ENCODE data around the gene FMOD.
"Not testable (repeated sequence)": the region's sequence is repeated elsewhere in the genome, so short reads cannot be mapped to it uniquely, and the experiment has no call there.

Gene FMOD

DNA sequence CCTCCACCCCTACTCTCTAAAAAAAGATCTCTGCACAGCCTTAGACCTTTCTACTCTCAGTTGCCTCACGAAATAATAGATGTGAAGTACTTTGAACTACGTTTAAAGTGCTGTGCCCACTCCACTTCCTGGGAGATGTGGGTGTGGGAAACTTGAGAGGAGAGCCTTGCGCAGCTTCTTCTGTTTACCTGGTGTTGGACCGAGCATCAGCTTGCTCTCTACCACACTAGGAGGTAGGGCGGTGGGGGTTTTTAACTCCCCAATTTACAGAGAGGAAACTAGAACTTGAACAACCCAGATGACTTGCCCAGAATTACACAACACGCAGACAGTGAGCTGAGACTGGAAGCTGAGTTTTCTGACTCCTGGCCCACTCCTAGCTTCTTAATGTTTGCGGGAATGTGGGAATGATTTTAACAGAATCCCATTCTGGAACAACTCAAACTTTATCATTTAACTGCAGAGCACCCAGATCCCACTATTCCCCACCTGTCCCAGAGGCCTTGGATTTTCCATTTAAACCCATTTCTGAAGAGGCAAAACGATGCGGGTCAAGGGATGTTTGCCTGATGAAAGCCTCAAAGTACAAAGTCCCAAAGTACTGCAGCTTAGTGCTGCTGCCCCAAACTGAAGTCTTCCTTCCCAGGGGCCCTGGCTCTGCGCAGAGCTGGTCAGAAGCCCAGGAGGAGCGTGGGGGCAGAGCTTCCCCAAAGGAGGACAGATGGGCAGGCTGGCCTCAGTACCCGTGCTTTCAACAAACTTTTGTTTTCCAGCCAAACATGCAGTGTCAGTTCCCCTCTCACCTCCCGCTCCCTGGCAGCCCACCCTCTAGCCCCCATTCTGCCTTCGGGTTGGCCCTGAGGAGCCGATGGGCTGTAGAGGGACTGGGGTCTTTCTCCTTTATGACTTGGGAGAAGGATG lies 26.6 kb downstream of the FMOD start:
- ATAC-seq (peak; percentile 59), DNase-seq (peak; percentile 32 to 69)
- Mint-ChIP-seq H3K27me3 (no peaks in the 10 kb centered on the region), H3K4me3 (peak overlapping the region; percentile 72 to 81), H3K9me3 (no peaks in the 10 kb centered on the region), H3K27ac (peak overlapping the region; percentile 72 to 80), H3K4me1 (peaks cover 95% of the 10 kb centered on the region)

DNA sequence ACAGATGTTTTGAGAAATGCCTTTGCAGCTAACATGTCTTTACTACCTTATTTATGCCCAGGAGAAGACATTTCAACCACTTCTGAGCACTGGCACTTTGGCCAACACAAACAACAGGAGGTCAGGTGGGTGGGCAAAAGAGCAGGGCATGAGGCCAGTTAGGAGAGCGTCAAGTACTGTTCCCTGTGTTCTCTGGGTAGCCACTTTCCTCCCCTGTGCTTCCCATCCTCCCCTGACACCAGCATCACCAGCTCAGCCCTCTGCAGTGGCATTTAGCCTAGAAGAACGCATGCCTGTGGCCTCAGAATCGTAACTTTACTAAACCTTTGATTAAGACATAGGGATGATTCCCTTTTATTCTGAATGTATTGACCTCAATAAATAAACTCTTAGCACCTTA lies 27.3 kb downstream of the FMOD start:
- H3K27me3 Mint-ChIP-seq = no peaks in the 10 kb centered on the region
- H3K9me3 Mint-ChIP-seq = no peaks in the 10 kb centered on the region
- peak overlapping the region in 1 of 2 donors; percentile 80 for H3K27ac Mint-ChIP-seq
- peak overlapping the region; percentile 27 to 72 for H3K4me3 Mint-ChIP-seq
- ATAC-seq (no peak), DNase-seq (no peak)
- peaks cover 97% of the 10 kb centered on the region for H3K4me1 Mint-ChIP-seq

DNA sequence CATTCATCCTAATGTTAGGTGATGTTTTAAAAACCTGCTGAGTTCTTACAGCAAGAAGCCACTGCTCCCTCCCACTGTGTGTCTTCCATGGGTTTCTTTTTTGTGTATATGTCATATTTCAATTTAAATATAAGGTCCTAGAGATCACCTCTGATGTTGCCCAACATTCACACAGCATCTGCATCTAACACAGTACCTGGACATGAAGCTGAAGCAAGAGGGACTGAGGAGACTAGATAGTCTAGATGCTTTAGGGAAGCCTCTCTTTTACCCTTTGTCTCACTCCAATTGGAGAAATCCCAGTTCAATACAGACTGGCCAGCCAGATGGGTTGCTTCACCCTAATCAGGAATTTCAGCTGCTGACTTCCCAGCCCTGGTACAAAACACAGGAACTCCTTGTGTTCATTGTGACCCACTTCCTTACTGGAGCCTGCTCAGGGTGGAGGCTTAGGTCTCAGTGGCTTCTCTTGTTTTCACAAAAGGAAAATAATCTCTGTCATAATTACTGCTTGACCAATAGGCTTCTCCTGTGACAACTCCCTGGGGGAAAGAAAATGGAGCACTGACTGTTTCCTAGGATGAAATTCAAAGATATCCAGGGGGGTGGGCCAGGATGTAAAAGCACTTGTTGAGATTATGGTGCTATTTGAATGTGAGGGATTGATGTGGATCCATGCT lies 28.3 kb downstream of the FMOD start:
- H3K9me3 Mint-ChIP-seq = no peaks in the 10 kb centered on the region
- DNase-seq (no peak), ATAC-seq (no peak)
- no peak overlapping the region for H3K4me3 Mint-ChIP-seq
- H3K4me1 Mint-ChIP-seq = peaks cover 92% of the 10 kb centered on the region
- no peak overlapping the region for H3K27ac Mint-ChIP-seq
- H3K27me3 Mint-ChIP-seq = no peaks in the 10 kb centered on the region

DNA sequence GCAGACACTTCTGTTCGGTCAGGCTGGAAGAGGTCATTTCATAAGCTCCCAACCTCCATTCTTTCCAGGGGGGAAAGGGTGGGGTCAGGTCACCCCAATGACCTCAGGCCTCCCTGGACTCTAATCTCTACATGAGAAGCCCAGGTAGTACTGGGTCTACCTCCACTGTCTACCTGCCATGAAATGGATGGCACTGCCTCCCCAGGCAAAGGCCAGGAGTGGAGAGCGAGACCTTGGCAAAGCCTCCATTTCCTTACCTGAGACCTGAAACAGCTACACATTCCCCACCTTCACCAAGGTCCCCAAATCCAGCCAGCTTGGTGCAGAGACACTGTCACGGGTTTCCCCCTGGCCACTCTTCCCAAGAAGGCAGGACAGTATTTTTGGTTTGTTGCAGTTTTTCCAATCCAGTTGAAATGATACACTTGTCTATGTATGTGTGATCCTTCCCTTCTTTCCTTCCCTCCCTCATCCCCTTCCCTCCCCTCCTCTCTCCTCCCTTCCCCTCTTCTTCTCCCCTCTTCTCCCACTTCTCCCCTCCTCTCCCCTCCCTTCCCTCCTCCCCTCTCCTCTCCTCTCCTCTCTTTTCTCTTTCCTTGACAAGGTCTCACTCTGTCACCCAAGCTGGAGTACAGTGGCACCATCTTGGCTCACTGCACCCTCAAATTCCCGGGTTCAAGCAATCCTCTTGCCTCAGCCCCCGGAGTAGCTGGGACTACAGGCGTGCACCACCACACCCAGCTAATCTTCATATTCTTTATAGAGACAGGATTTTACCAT lies 29.5 kb downstream of the FMOD start:
- Mint-ChIP-seq H3K4me1 (peaks cover 86% of the 10 kb centered on the region), H3K4me3 (peak overlapping the region; percentile 66 to 83), H3K9me3 (no peaks in the 10 kb centered on the region), H3K27me3 (no peaks in the 10 kb centered on the region), H3K27ac (peak overlapping the region; percentile 86 to 89)
- DNase-seq (no peak), ATAC-seq (no peak)

DNA sequence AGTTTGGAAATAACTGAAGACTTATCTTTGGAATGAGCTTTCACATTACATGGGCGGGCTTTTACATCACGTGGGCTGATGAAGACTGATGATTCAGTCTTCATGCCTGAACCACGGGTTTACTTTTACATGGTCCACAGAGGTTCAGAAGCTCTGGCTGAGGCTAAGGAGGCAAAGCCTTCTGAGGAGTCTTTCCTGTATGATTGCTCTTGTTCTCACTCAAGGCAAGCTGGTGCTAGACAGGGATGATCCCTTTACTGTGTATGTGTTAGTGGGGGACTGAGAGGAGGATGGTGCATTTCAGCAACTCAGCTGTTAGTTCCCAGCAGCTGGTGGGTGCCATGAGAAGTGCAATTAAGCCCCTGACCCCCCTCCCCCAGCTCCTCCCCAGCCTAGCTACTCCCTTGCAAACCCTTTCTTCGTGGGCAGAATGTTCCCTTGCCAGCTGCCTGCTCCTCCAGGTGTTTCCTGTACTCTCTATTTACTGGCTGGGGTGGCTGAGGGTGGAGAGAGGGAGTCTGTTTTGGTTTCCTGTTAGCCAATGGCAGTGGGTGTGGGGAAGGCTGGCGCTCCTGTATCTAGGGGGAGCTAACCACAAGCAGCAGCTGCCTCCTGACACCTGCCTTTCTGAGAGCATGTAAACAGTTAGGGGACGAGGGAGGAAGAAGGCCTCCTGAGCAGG lies 30.2 kb downstream of the FMOD start:
- peak; percentile 65 for ATAC-seq
- DNase-seq = peak; percentile 40 to 51
- Mint-ChIP-seq H3K4me1 (peaks cover 80% of the 10 kb centered on the region), H3K9me3 (no peaks in the 10 kb centered on the region), H3K27me3 (no peaks in the 10 kb centered on the region), H3K4me3 (peak overlapping the region; percentile 66 to 83), H3K27ac (peak overlapping the region; percentile 29 to 89)

DNA sequence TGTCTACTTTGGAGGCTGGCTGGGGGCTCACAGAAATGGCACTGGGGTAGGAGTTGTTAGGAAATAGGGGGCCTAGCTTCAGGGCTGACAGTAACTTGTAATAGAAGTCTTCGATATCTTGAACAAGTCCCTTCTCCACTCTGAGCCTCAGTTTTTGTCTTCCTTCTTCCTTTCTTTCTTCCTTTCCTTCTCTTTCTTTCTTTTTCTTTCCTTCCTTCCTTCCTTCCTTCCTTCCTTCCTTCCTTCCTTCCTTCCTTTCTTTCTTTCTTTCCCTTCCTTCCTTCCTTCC lies 32.7 kb downstream of the FMOD start:
- Mint-ChIP-seq H3K4me1 (peaks cover 64% of the 10 kb centered on the region), H3K9me3 (no peaks in the 10 kb centered on the region), H3K4me3 (no peak overlapping the region), H3K27ac (no peak overlapping the region), H3K27me3 (no peaks in the 10 kb centered on the region)
- ATAC-seq = no peak
- DNase-seq = no peak

DNA sequence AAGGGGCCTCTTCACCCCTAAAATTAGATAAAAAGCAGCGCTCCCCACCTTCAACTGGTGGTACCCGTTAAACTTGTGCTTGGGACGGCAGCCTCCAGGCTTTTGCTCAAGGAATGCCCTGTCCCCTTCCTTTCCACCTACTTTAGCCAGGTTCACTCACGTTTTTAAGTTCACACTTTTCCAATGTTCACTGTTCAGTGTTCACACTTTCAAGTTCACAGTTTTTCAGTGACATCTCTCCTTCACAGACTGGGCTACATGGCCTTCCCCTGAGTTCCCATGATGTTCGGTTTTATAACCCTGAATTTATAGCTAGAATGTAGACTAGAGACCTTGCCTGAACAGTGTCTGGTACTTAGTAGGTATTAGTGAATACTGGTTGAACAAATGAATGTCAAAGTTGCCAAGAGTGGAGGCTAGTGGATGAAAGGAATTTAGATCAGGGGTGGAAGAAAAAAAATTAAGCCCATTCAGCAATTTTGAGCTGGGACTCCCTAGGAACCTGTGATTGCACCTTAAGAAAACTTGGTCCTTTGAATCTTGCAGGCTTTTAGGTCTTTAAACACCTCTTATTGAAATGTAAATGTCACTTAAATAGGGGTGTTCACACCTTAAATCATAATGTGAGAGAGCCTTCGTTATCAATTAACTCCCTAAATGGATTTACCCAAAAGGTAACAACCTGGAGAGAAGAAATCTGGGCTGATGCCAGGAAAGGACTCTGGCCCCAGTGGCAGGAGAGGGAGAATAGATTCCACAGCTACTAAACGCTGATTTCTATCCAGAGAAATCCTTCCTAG lies 33.3 kb downstream of the FMOD start:
- DNase-seq = no peak
- Mint-ChIP-seq H3K9me3 (no peaks in the 10 kb centered on the region), H3K4me1 (peaks cover 61% of the 10 kb centered on the region), H3K27me3 (no peaks in the 10 kb centered on the region), H3K27ac (no peak overlapping the region), H3K4me3 (no peak overlapping the region)
- no peak for ATAC-seq

DNA sequence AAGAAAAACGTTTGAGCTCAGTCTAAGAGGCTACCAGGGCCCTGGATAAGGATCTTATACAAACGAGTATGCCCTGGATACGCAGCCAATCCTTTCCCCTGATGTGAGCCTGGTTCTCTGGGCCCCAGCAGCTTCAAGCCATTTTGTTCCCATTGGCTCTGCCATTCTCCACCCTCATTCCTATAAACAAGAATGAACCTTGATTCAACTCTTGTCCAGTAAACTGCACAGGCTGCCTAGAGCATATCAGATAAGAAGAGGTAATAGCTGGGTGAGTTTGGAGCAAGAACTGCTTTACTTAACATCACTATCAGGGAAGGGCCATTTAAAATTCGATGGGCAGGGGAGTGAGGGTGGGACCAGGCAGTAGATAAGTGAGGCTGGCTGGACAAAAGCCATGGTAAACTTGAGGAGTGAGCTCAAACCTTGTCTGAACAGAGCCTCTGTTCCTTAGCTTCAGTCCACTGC lies 34.3 kb downstream of the FMOD start:
- no peaks in the 10 kb centered on the region for H3K27me3 Mint-ChIP-seq
- H3K27ac Mint-ChIP-seq = no peak overlapping the region
- H3K4me1 Mint-ChIP-seq = peaks cover 59% of the 10 kb centered on the region
- ATAC-seq = no peak
- no peaks in the 10 kb centered on the region for H3K9me3 Mint-ChIP-seq
- no peak for DNase-seq
- H3K4me3 Mint-ChIP-seq = no peak overlapping the region

DNA sequence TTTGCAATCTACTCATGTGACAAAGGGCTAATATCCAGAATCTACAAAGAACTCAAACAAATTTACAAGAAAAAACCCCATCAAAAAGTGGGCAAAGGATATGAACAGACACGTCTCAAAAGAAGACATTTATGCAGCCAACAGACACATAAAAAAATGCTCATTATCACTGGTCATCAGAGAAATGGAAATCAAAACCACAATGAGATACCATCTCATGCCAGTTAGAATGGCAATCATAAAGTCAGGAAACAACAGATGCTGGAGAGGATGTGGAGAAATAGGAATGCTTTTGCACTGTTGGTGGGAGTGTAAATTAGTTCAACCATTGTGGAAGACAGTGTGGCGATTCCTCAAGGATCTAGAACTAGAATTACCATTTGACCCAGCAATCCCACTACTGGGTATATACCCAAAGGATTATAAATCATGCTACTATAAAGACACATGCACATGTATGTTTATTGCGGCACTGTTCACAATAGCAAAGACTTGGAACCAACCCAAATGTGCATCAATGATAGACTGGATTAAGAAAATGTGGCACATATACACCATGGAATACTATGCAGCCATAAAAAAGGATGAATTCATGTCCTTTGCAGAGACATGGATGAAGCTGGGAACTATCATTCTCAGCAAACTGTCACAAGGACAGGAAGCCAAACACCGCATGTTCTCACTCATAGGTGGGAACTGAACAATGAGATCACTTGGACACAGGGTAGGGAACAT lies 36.7 kb downstream of the FMOD start:
- H3K27me3 Mint-ChIP-seq, H3K4me3 Mint-ChIP-seq, H3K27ac Mint-ChIP-seq, ATAC-seq, H3K9me3 Mint-ChIP-seq, DNase-seq: not testable (repeated sequence)
- H3K4me1 Mint-ChIP-seq = peaks cover 60% of the 10 kb centered on the region

DNA sequence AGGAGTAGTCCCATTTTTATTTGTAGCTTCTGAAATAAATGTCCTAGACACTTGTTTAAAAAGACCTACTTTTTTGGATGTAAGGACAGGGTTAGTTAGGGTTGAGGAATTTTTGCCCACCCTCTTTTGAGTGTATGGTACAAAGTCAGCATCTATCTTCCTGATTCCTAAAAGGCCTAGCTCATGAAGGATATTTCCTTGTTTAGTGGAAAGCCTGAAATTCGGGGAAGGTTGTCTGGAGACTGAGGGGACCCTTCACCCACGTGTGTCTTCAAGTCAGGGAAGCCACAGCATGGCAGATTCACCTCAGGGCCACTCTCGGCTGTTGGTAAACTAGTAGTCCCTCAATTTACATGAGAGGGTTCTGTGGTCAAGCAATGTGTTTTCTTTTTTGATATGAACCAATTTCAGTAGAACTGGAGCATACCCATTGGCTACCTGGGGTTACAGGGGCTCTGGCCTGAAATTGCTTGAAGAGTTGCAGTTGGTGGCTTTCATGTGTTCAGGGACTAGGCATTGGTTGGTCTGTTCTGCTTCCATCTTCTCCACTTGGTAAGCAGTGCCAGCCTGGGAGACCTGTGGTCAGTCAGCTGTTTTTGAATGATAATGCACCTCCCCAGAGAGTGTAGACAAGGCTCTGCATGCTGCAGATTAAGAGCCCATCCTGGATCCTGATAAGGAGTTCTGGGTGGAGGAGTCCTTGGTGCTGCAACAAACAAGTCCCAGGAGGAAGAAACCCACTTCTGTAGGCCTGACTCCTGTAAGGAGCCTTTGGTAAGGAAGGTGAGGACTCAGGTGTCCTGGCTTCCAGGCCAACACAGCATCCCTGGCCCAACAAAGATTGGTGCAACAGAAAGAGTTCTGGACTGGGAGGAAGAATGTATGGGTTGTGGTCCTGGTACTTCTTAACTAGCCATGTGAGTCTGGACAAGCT lies 39.3 kb downstream of the FMOD start:
- DNase-seq (no peak), ATAC-seq (peak; percentile 27)
- H3K4me1 Mint-ChIP-seq = peaks cover 68% of the 10 kb centered on the region
- H3K4me3 Mint-ChIP-seq = no peak overlapping the region
- H3K9me3 Mint-ChIP-seq = no peaks in the 10 kb centered on the region
- no peaks in the 10 kb centered on the region for H3K27me3 Mint-ChIP-seq
- H3K27ac Mint-ChIP-seq = no peak overlapping the region

DNA sequence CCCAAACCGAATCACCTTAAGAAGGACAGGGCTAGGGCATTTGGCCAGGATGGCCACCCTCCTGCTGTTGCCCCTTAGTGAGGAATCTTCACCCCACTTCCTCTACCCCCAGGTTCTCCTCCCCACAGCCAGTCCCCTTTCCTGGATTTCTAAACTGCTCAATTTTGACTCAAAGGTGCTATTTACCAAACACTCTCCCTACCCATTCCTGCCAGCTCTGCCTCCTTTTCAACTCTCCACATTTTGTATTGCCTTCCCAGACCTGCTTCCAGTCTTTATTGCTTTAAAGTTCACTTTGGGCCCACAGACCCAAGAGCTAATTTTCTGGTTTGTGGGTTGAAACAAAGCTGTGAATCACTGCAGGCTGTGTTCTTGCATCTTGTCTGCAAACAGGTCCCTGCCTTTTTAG lies 42.0 kb downstream of the FMOD start:
- Mint-ChIP-seq H3K9me3 (no peaks in the 10 kb centered on the region), H3K4me3 (peak overlapping the region; percentile 91 to 99), H3K4me1 (peaks cover 72% of the 10 kb centered on the region), H3K27ac (peak overlapping the region; percentile 31 to 94), H3K27me3 (no peaks in the 10 kb centered on the region)
- ATAC-seq (no peak), DNase-seq (no peak)

DNA sequence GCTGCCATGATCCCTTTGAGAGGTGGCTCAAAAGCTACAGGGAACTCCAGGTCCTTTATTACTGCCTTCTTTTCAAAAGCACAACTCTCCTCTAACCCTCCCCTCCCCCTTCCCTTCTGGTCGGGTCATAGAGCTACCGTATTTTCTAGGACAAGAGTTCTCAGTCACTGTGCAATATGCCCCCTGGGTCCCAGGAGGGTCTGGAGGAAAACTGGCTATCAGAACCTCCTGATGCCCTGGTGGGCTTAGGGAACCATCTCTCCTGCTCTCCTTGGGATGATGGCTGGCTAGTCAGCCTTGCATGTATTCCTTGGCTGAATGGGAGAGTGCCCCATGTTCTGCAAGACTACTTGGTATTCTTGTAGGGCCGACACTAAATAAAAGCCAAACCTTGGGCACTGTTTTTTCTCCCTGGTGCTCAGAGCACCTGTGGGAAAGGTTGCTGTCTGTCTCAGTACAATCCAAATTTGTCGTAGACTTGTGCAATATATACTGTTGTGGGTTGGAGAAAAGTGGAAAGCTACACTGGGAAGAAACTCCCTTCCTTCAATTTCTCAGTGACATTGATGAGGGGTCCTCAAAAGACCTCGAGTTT lies 42.5 kb downstream of the FMOD start:
- Mint-ChIP-seq H3K27me3 (no peaks in the 10 kb centered on the region), H3K27ac (peak overlapping the region; percentile 79 to 94), H3K9me3 (no peaks in the 10 kb centered on the region), H3K4me3 (peak overlapping the region; percentile 91 to 99), H3K4me1 (peaks cover 72% of the 10 kb centered on the region)
- DNase-seq = no peak
- ATAC-seq = no peak

DNA sequence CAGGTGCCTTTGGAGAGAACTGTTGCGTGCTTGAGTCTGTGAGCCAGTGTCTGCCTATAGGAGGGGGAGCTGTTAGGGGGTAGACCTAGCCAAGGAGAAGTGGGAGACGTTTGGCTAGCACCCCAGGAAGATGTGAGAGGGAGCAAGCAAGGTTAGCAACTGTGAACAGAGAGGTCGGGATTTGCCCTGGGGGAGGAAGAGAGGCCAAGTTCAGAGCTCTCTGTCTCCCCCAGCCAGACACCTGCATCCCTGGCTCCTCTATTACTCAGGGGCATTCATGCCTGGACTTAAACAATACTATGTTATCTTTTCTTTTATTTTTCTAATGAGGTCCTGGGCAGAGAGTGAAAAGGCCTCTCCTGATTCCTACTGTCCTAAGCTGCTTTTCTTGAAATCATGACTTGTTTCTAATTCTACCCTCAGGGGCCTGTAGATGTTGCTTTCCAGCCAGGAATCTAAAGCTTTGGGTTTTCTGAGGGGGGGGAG lies 43.2 kb downstream of the FMOD start:
- ATAC-seq (no peak), DNase-seq (no peak)
- no peaks in the 10 kb centered on the region for H3K27me3 Mint-ChIP-seq
- H3K9me3 Mint-ChIP-seq = no peaks in the 10 kb centered on the region
- H3K27ac Mint-ChIP-seq = peak overlapping the region; percentile 61 to 92
- H3K4me1 Mint-ChIP-seq = peaks cover 73% of the 10 kb centered on the region
- peak overlapping the region; percentile 91 to 99 for H3K4me3 Mint-ChIP-seq

Measured in stimulated activated naive CD8-positive, alpha-beta T cell treated with anti-CD3 and anti-CD28 coated beads, Interleukin-15, amount 100 ng/mL, for 72 hours (primary cell).